Stimulated activated CD4-positive, alpha-beta T cell treated with anti-CD3 and anti-CD28 coated beads, Interleukin-2, amount 100 ng/mL, for 4 hours (primary cell): Measurements from ENCODE around the gene INTS11.

Experiments used
- DNase-seq: peaks from one replicate; pipeline ENCODE4 v3.0.0-alpha.2; 2020; ENCODE audit warnings: low read depth

INTS11 gene

DNA sequence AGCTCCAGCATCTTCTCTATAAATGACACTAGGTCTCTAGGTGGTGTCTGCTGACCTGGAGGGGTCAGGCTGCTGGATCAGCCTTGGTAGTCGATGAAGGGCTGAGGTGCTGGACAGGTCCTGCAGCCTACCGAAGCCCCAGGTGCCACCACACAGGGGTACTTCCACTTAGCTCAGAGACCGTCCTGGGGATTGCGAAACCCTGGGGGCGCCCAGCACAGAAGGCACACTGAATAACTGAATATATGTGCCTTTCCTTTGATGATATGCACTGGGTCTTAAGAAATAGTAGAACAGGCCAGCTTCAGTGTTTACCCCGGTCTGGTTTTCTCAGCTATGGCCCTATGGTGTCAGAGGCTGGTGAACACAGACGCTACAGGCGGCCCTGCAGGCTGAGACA is 61.7 kb downstream of the INTS11 start:
- no peak for DNase-seq

DNA sequence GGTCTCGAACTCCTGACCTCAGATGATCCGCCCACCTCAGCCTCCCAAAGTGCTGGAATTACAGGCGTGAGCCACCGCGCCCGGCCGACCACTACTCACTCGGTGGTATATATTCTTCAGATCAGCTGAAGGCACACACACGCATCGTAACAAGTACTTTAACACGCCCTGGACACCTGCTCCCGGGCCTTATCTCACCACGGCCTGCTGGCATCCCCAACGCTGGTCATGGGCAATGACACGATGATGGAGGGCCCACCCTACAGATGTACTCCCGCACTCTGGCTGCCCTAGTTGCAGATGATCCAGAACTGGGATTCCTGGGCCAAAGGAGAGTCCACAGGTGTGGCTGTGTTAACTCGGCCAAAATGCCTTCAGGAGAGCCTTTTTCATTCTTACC is 62.4 kb downstream of the INTS11 start:
- no peak for DNase-seq
